HCT116 (cell line): ENCODE results near the gene CNTFR. TPM values are rescaled to one million over a fixed set of nuclear protein-coding genes. Genes with fewer than 3 reads are reported as not detected.

ENCODE experiments used
- ATAC-seq: fragments of 200-7000 bp; cut with Tn5 transposase; 2 replicates; pipeline ENCODE4 v1.9.1; 2020; ENCODE audit warnings: mild to moderate bottlenecking, moderate library complexity
- BruUV-seq: library from RNA; stranded (reverse); fragments of 400-500 nt; replicated peaks from 2 replicates; lab custom pipeline; 2021; lab: Mats Ljungman, UMichigan
- CTCF ChIA-PET: fragments of 300-600 bp; sonication (Branson Sonifier 250); formaldehyde crosslinking; loops from one replicate; lab custom pipeline; 2021; ENCODE audit warnings: antibody characterized with exemption; lab: Charles Lee
- POLR2A ChIA-PET: fragments of 300-600, 350-600 bp; sonication (Branson Sonifier 250); formaldehyde crosslinking; loops from one replicate; lab custom pipeline; 2021; ENCODE audit warnings: antibody characterized with exemption; lab: Charles Lee
- RAD21 ChIA-PET, 2 experiments: fragments of 300-600 bp; sonication (Branson Sonifier 250); formaldehyde crosslinking; loops; one replicate each; lab custom pipeline; 2023; ENCODE audit warnings: low total read pairs in 2 of 2; ENCODE audit not compliant: uncharacterized antibody in 2 of 2, unreplicated experiment in 2 of 2, low non-redundant PET in 1 of 2; lab: Charles Lee
- DNase-seq: peaks from one replicate; pipeline ENCODE4 v3.0.0-alpha.2; 2010; ENCODE audit warnings: low read depth, low spot score
- H2AFZ ChIP-seq: fragments of 200-600 bp; shearing (Covaris generic), sonication (generic); 2 replicates; pipeline ENCODE4 v1.6.1; 2017; ENCODE audit warnings: low read depth, mixed run types, mixed read lengths, antibody characterized with exemption, low read length; ENCODE audit not compliant: poor library complexity, severe bottlenecking
- H3K27ac ChIP-seq: 2 replicates; pipeline ENCODE4 v1.5.1; 2012; ENCODE audit warnings: low read depth, low read length
- H3K27me3 ChIP-seq: fragments of 200-600 bp; sonication (generic); 2 replicates; pipeline ENCODE4 v1.6.1; 2016; ENCODE audit warnings: mixed run types, low read length, mixed read lengths; ENCODE audit not compliant: insufficient read depth
- H3K36me3 ChIP-seq, 2 experiments: fragments of 200-500 bp in 1 of 2; fragments of 200-600 bp in 1 of 2; sonication (Bioruptor generic) in 1 of 2; sonication (generic) in 1 of 2; 2 replicates each; pipeline versions ENCODE4 v1.5.1 to v1.6.1; 2014 to 2016; ENCODE audit warnings: low read length in 2 of 2, inconsistent platforms in 1 of 2, mixed read lengths in 1 of 2, mixed run types in 1 of 2; ENCODE audit not compliant: insufficient read depth in 2 of 2, control insufficient read depth in 1 of 2
- H3K4me1 ChIP-seq, 2 experiments: fragments of 200-600 bp in 1 of 2; sonication (generic) in 1 of 2; 2 replicates each; pipeline versions ENCODE4 v1.5.1 to v1.6.1; 2012 to 2017; ENCODE audit warnings: low read length in 2 of 2, inconsistent platforms in 1 of 2, mild to moderate bottlenecking in 1 of 2, mixed read lengths in 1 of 2, mixed run types in 1 of 2, moderate library complexity in 1 of 2; ENCODE audit not compliant: insufficient read depth in 2 of 2, control insufficient read depth in 1 of 2
- H3K4me2 ChIP-seq: fragments of 200-600 bp; sonication (generic); 2 replicates; pipeline ENCODE4 v1.6.1; 2017; ENCODE audit warnings: mixed run types, low read length, mixed read lengths
- H3K4me3 ChIP-seq, 2 experiments: fragments of 200-600 bp in 1 of 2; sonication (generic) in 1 of 2; replicated peaks in 1 of 2; 2 replicates each; pipeline ENCODE4 v1.5.1; 2011 to 2016; ENCODE audit warnings: low read length in 2 of 2, control low read depth in 1 of 2, low read depth in 1 of 2, mild to moderate bottlenecking in 1 of 2, mixed read lengths in 1 of 2, mixed run types in 1 of 2
- H3K79me2 ChIP-seq: fragments of 200-600 bp; sonication (generic); 2 replicates; pipeline ENCODE4 v1.6.1; 2017; ENCODE audit warnings: mild to moderate bottlenecking, mixed run types, low read length, moderate library complexity, mixed read lengths; ENCODE audit not compliant: insufficient read depth
- H3K9ac ChIP-seq: fragments of 200-600 bp; sonication (generic); 2 replicates; pipeline ENCODE4 v1.6.1; 2016; ENCODE audit warnings: low read length, mixed read lengths
- H3K9me2 ChIP-seq: fragments of 200-600 bp; sonication (generic), shearing (Covaris generic); 2 replicates; pipeline ENCODE4 v1.6.1; 2017; ENCODE audit warnings: mixed run types, mild to moderate bottlenecking, moderate library complexity; ENCODE audit not compliant: insufficient read depth
- H3K9me3 ChIP-seq, 2 experiments: fragments of 200-500 bp in 1 of 2; fragments of 200-600 bp in 1 of 2; sonication (Bioruptor generic) in 1 of 2; sonication (generic) in 1 of 2; 2 replicates each; pipeline ENCODE4 v1.6.1; 2014 to 2017; ENCODE audit warnings: low read length in 2 of 2, mixed read lengths in 2 of 2, inconsistent platforms in 1 of 2, low read depth in 1 of 2, mild to moderate bottlenecking in 1 of 2, mixed run types in 1 of 2, moderate library complexity in 1 of 2; ENCODE audit not compliant: control insufficient read depth in 1 of 2, insufficient read depth in 1 of 2
- H4K20me1 ChIP-seq: fragments of 200-600 bp; sonication (generic), shearing (Covaris generic); 2 replicates; pipeline ENCODE4 v1.6.1; 2017; ENCODE audit warnings: mixed run types, mild to moderate bottlenecking, moderate library complexity; ENCODE audit not compliant: insufficient read depth
- CEBPB ChIP-seq: IDR thresholded peaks from 2 replicates; pipeline ENCODE4 v1.6.1; 2012; ENCODE audit warnings: low read depth
- EZH2 ChIP-seq: fragments of 200-600 bp; sonication (generic); IDR thresholded peaks from 2 replicates; pipeline ENCODE4 v1.6.1; 2017; ENCODE audit warnings: antibody characterized with exemption, mixed run types
- POLR2A ChIP-seq: IDR thresholded peaks from 2 replicates; pipeline ENCODE4 v1.7.0; 2011; ENCODE audit warnings: borderline replicate concordance; ENCODE audit not compliant: insufficient read depth, insufficient read length; ENCODE audit errors: extremely low read depth
- POLR2AphosphoS5 ChIP-seq: IDR thresholded peaks from 2 replicates; pipeline ENCODE4 v1.6.1; 2011; ENCODE audit warnings: mild to moderate bottlenecking, low read depth, low read length, moderate library complexity
- SIN3A ChIP-seq: IDR thresholded peaks from 2 replicates; pipeline ENCODE4 v1.6.1; 2012; ENCODE audit warnings: low read depth
- SP1 ChIP-seq: IDR thresholded peaks from 2 replicates; pipeline ENCODE4 v1.6.1; 2012; ENCODE audit warnings: low read depth
- ZFX ChIP-seq: fragments of 450-650 bp; IDR thresholded peaks from 2 replicates; pipeline ENCODE4 v1.6.1; 2017
- intact Hi-C: fragments of 100-400 bp; cut with micrococcal nuclease; formaldehyde crosslinking; loops from 2 replicates; pipeline ENCODE4 v1.10.0; 2022
- total RNA-seq: library from RNA; stranded (reverse); gene quantifications from one replicate; pipeline ENCODE4 v1.2.1, GENCODE V29; 2021; ENCODE audit not compliant: unreplicated experiment
- TF ChIP-seq, protein P1 (sequence below): IDR thresholded peaks from 2 replicates; pipeline ENCODE4 v1.6.1; 2012
- TF ChIP-seq, protein P2 (sequence below): IDR thresholded peaks from 2 replicates; pipeline ENCODE4 v1.6.1; 2012

Gene CNTFR
- total RNA-seq, 1 experiment from 2014 or later, result not detected

DNA sequence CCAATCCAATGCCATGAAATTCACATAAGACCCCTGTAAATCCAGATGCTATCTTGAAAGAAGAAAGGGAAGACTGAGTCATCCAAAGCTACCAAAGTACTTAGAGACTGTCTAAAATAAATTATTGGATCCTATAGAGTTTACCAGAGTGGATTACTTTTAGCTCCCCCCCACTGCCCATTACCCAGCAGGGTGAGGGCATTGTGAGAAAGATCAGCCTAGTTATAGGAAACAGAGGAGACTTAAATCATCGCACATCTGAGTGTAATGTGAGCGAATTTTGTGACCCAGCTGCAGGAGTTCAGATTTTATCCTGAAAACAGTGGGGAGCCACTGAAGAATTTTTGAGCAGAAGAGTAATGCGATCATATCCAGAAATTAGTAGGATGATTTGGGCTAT is 65.2 kb downstream of the CNTFR start:
- H2AFZ ChIP-seq, result no peak overlapping the region
- H4K20me1 ChIP-seq, result no peaks in the 10 kb centered on the region
- no TSS peak for BruUV-seq
- intact Hi-C loops, result no loop called here
- no peak overlapping the region for H3K27ac ChIP-seq
- no peaks in the 10 kb centered on the region for H3K9me3 ChIP-seq
- ATAC-seq, result no peak
- no peaks in the 10 kb centered on the region for H3K9me2 ChIP-seq
- ChIA-PET CTCF (interaction anchor here (2.2 kb wide), 1 partner anchor 67 kb away, joined by 5 read pairs; no protein-coding TSS in a partner anchor), POLR2A (no interaction called here), RAD21 (no interaction called here)
- no peak for TF ChIP-seq SP1
- H3K36me3 ChIP-seq, result no peaks in the 10 kb centered on the region
- no peak for DNase-seq
- H3K79me2 ChIP-seq, result no peaks in the 10 kb centered on the region
- H3K4me2 ChIP-seq, result no peak overlapping the region
- H3K27me3 ChIP-seq, result peaks cover 10% of the 10 kb centered on the region; the same call in 1 of the 2 replicates
- peaks cover 8 to 17% of the 10 kb centered on the region in 2 experiments; a peak in 3 of 4 replicates for H3K4me1 ChIP-seq
- H3K4me3 ChIP-seq, result no peak overlapping the region
- no peak overlapping the region for H3K9ac ChIP-seq

DNA sequence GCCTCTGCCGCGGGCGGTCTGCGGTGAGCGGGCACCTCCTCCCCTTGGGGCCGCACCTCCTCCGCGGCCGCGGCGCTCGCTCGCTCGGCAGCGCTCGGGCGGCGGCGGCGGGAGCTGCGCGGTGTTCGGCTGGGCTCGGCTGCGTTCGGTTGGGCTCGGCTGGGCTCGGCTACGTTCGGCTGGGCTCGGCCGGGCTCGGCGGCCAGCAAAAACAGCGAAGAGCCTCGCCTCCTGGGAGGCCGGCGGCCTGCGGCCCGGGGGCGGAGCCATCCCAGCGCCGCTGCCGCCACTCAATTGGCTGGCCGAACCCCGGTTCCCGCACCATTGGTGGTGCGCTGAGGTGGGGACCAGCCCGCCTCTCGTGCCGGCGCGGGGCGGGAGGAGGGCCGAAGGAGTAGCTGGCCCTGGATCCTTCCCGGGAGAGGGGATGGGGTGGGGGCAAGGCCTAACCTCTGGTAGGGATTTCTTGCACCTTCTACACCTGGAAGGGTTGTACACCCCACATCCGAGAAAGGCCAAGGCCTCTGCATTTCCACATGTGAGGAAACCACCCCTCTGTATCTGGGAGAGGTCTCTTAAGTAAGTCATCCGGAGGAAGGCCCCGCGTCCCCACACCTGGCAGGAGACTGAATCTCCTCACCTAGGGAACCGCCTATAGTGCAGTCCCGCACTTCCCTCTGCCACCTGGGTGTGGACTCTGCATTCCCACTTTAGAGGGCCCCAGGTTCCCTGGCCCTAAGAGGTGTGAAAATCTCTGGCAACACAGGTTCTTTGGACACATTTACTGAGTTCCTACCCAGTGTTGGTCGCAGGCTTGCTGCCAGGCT is 66.3 kb downstream of the CNTFR start, which contains the start of gene ENHO:
Gene ENHO (minus strand): TSS at position 20 of the 827 bp plus-strand sequence. CDS start 1,295 bp downstream, outside the sequence.
- POLR2A ChIA-PET, result interaction anchor here (0.6 kb wide), 2 partner anchors 137 to 168 kb away, joined by 3 to 4 read pairs; no protein-coding TSS in a partner anchor

More for the DNA sequence above, 66.3 kb downstream of the CNTFR start, which contains the start of gene ENHO:
- Histone ChIP-seq H3K9me3 (no peaks in the 10 kb centered on the region), H3K4me3 (peak within 1 kb of the TSS; percentile 48 to 59), H3K4me2 (peak within 1 kb of the TSS; percentile 94), H3K27ac (no peak within 1 kb of the TSS; the same call in 1 of the 2 replicates), H3K79me2 (no peaks in the 10 kb centered on the region), H3K27me3 (peaks cover 10% of the 10 kb centered on the region; the same call in 1 of the 2 replicates), H2AFZ (peak within 1 kb of the TSS; percentile 80), H3K9ac (peak within 1 kb of the TSS; percentile 61), H3K4me1 (peaks cover 8 to 17% of the 10 kb centered on the region in 2 experiments; a peak in 3 of 4 replicates), H3K9me2 (no peaks in the 10 kb centered on the region), H4K20me1 (no peaks in the 10 kb centered on the region), H3K36me3 (no peaks in the 10 kb centered on the region)
- CTCF ChIA-PET, result interaction anchor here (0.9 to 2.2 kb wide), 2 partner anchors 25 to 68 kb away, joined by 3 to 5 read pairs; no protein-coding TSS in a partner anchor
- intact Hi-C loops, result no loop called here
- RAD21 ChIA-PET, result no interaction called here
- no TSS peak for BruUV-seq
- peak; percentile 99 for ATAC-seq
- TF ChIP-seq SIN3A, result no peak
- 0 out of 2 replicates have a peak, but pooled peaks have one; percentile 8 for TF ChIP-seq POLR2AphosphoS5
- TF ChIP-seq EZH2, result no peak
- peak; percentile 23; the same call in 1 of the 2 replicates for TF ChIP-seq ZFX
- TF ChIP-seq, protein P1, sequence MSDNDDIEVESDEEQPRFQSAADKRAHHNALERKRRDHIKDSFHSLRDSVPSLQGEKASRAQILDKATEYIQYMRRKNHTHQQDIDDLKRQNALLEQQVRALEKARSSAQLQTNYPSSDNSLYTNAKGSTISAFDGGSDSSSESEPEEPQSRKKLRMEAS, result peak; percentile 57
- no peak for TF ChIP-seq POLR2A
- peak; percentile 20; the same call in 1 of the 2 replicates for TF ChIP-seq SP1
- no peak for TF ChIP-seq CEBPB
- TF ChIP-seq, protein P2, sequence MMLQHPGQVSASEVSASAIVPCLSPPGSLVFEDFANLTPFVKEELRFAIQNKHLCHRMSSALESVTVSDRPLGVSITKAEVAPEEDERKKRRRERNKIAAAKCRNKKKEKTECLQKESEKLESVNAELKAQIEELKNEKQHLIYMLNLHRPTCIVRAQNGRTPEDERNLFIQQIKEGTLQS, result no peak
- DNase-seq, result peak; percentile 76
